Breast epithelium (tissue), 3 donors: ENCODE results near the gene ARMC12.

Experiments used
- CTCF ChIP-seq, 3 donors: fragments of 450-650 bp; IDR thresholded peaks; one replicate each; pipeline ENCODE4 v1.5.1; 2016 to 2017; ENCODE audit warnings: antibody characterized with exemption in 3 of 3, mild to moderate bottlenecking in 3 of 3, moderate library complexity in 3 of 3
- POLR2A ChIP-seq: fragments of 450-650 bp; IDR thresholded peaks from one replicate; pipeline ENCODE4 v1.6.1; 2016; ENCODE audit warnings: antibody characterized with exemption, mild to moderate bottlenecking, moderate library complexity
- POLR2AphosphoS5 ChIP-seq, 3 donors: sonication (generic); formaldehyde crosslinking; IDR thresholded peaks; one replicate each; pipeline ENCODE4 v1.6.1; 2017; ENCODE audit warnings: antibody characterized with exemption in 3 of 3

GRCh38 chr6:35698858-35699257, 38.0 kb upstream of the ARMC12 start:
- TF ChIP-seq POLR2A (no peak), POLR2AphosphoS5 (IDR thresholded peaks at IDR 0.05) (no peak), CTCF (IDR thresholded peaks at IDR 0.05) (no peak)
